Peyer's patch (tissue), 4 donors: Measurements from ENCODE around the gene NPLOC4.

Source experiments
- POLR2A ChIP-seq, 2 donors: fragments of 450-650 bp; IDR thresholded peaks; one replicate each; pipeline ENCODE4 v1.5.1; 2017; ENCODE audit warnings: antibody characterized with exemption in 2 of 2, mild to moderate bottlenecking in 2 of 2, moderate library complexity in 2 of 2
- TF ChIP-seq, protein P1 (sequence below), 6 experiments: fragments of 450-650 bp in 4 of 6; fragments of 200-600 bp in 2 of 6; sonication (generic) in 1 of 6; IDR thresholded peaks; one replicate each; pipeline ENCODE4 v1.5.1; 2017 to 2019; ENCODE audit warnings: antibody characterized with exemption in 6 of 6, mild to moderate bottlenecking in 3 of 6, moderate library complexity in 1 of 6

DNA sequence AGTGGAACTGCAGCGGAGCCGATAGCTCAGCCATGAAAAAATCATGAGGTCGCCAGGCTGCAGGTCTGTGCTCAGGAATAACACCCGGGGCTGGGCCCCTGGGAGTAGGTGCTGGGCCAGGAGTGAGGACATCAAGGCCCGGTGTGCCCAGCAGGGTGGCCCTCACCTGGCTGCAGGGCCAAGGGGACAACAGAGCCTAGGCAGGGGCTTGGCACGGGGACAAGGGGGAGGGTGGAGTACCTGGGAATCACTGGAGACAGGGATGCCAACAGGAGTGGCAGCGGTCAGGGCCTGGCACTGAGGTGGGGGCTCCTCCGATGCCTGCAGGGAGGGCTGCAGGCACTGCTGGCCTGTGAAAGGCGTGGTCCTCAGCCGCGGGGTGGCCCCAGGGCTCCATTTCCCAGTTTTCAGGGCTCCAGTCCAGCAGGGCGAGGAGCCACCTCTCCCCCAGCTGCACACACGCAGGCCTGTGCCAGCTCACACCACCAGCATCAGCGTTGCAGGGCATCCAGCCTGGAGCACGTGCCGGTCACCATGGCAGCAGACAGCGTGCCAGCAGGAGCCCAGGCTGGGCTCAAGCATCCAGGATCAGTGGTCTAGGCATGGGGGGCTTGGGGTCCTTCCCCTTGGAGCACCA lies 113.4 kb downstream of the NPLOC4 start:
- TF ChIP-seq, protein P1, sequence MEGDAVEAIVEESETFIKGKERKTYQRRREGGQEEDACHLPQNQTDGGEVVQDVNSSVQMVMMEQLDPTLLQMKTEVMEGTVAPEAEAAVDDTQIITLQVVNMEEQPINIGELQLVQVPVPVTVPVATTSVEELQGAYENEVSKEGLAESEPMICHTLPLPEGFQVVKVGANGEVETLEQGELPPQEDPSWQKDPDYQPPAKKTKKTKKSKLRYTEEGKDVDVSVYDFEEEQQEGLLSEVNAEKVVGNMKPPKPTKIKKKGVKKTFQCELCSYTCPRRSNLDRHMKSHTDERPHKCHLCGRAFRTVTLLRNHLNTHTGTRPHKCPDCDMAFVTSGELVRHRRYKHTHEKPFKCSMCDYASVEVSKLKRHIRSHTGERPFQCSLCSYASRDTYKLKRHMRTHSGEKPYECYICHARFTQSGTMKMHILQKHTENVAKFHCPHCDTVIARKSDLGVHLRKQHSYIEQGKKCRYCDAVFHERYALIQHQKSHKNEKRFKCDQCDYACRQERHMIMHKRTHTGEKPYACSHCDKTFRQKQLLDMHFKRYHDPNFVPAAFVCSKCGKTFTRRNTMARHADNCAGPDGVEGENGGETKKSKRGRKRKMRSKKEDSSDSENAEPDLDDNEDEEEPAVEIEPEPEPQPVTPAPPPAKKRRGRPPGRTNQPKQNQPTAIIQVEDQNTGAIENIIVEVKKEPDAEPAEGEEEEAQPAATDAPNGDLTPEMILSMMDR (IDR thresholded peaks at IDR 0.05) = no peak
- no peak for TF ChIP-seq POLR2A (IDR thresholded peaks at IDR 0.05)
